Measurements from ENCODE around the gene IFT20. TPM values are rescaled to one million over a fixed set of nuclear protein-coding genes. Genes with fewer than 3 reads are reported as not detected.

Gene IFT20
- total and polyA plus RNA-seq, 4 donors: 29.5 to 74.1 (median 35.8) TPM

- H3K9me3 ChIP-seq (ENCODE audit: control insufficient read depth in 4 of 4, insufficient read depth in 3 of 4, low read length in 3 of 4): no peaks in the 10 kb centered on the region
- H3K4me3 ChIP-seq: no peak overlapping the region
- H3K9ac ChIP-seq (ENCODE audit: insufficient read depth in 1 of 2, low read length in 2 of 2): no peak overlapping the region
- ATAC-seq (ENCODE audit: insufficient read depth, low FRiP score) (no peak), DNase-seq (no peak)
- peaks cover 18 to 73% (median 63%) of the 10 kb centered on the region in 4 donors for H3K36me3 ChIP-seq (ENCODE audit: control insufficient read depth in 4 of 4, insufficient read depth in 4 of 4, low read length in 4 of 4)
- H3K27ac ChIP-seq (ENCODE audit: low read depth in 1 of 2, low read length in 1 of 2): peak overlapping the region in 1 of 2 donors; percentile 9
- TF ChIP-seq, protein P1, sequence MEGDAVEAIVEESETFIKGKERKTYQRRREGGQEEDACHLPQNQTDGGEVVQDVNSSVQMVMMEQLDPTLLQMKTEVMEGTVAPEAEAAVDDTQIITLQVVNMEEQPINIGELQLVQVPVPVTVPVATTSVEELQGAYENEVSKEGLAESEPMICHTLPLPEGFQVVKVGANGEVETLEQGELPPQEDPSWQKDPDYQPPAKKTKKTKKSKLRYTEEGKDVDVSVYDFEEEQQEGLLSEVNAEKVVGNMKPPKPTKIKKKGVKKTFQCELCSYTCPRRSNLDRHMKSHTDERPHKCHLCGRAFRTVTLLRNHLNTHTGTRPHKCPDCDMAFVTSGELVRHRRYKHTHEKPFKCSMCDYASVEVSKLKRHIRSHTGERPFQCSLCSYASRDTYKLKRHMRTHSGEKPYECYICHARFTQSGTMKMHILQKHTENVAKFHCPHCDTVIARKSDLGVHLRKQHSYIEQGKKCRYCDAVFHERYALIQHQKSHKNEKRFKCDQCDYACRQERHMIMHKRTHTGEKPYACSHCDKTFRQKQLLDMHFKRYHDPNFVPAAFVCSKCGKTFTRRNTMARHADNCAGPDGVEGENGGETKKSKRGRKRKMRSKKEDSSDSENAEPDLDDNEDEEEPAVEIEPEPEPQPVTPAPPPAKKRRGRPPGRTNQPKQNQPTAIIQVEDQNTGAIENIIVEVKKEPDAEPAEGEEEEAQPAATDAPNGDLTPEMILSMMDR (IDR thresholded peaks at IDR 0.05; ENCODE audit: control extremely low read depth, extremely low read depth): no peak
- H3K4me1 ChIP-seq (ENCODE audit: control insufficient read depth in 5 of 5, insufficient read depth in 5 of 5, low read length in 5 of 5): peaks cover 0 to 4% (median 0%) of the 10 kb centered on the region in 5 donors
- H3K27me3 ChIP-seq (ENCODE audit: control insufficient read depth in 3 of 3, insufficient read depth in 3 of 3, low read length in 2 of 3): no peaks in the 10 kb centered on the region
- WGBS, 2 donors: 92 to 94% methylated on average over 19 of the region's 19 CpGs
These were observed 9.2 kb upstream of the IFT20 start for GRCh38 chr17:28344435-28344901.

DNA sequence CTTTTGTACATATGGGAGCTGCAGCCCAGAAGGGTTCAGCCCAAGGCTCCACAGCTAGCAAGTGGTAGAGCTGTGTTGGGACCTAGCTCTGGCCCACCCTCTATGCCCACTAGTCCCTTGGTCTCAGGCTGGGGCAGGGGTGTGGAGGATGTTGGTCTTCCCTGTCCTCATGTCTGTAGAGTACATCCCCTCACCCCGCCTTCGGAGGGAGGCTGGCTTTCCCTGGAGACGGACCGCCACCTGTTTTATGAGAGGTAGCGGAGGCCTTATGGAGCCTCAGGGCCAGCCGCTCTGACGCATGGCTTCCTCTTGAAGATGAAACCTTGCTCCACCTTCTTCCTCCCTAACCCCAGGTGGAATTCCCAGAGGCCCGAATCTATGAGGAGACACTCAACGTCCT, 8.7 kb upstream of the IFT20 start:
- peaks cover 18 to 72% (median 59%) of the 10 kb centered on the region in 4 donors for H3K36me3 ChIP-seq (ENCODE audit: control insufficient read depth in 4 of 4, insufficient read depth in 4 of 4, low read length in 4 of 4)
- H3K27ac ChIP-seq (ENCODE audit: low read depth in 1 of 2, low read length in 1 of 2): no peak overlapping the region
- no peak overlapping the region for H3K4me3 ChIP-seq
- TF ChIP-seq, protein P1 (IDR thresholded peaks at IDR 0.05; ENCODE audit: control extremely low read depth, extremely low read depth): no peak
- DNase-seq: no peak
- H3K9ac ChIP-seq (ENCODE audit: insufficient read depth in 1 of 2, low read length in 2 of 2): no peak overlapping the region
- no peaks in the 10 kb centered on the region for H3K27me3 ChIP-seq (ENCODE audit: control insufficient read depth in 3 of 3, insufficient read depth in 3 of 3, low read length in 2 of 3)
- H3K4me1 ChIP-seq (ENCODE audit: control insufficient read depth in 5 of 5, insufficient read depth in 5 of 5, low read length in 5 of 5): peaks cover 0 to 8% (median 0%) of the 10 kb centered on the region in 5 donors
- ATAC-seq (ENCODE audit: insufficient read depth, low FRiP score): no peak
- WGBS, 2 donors: 91% methylated on average over 9 of the region's 9 CpGs
- no peaks in the 10 kb centered on the region for H3K9me3 ChIP-seq (ENCODE audit: control insufficient read depth in 4 of 4, insufficient read depth in 3 of 4, low read length in 3 of 4)

DNA sequence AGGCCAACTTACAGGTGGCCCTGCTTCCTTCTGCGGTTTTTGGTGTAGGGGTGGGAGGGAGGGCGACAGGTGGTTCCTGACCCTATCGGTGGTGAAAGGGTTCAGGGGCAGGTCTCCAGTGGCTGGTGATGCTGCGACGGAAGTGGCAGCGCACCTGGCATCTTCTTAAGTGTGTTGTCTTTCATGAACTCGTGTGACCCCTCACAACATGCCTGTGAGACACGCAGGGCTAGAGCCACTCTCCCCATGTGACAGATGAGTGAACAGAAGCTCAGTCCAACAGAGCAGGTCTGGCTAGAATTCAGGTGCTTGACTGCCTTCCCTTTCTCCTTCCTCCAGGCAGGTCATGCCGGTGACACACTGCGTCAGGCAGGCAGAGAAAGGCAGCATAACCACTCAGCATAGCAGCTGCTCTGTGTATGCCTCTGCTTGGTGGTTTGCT, 8.2 kb upstream of the IFT20 start:
- TF ChIP-seq, protein P1 (IDR thresholded peaks at IDR 0.05; ENCODE audit: control extremely low read depth, extremely low read depth): no peak
- ATAC-seq (ENCODE audit: insufficient read depth, low FRiP score) (no peak), DNase-seq (no peak)
- Histone ChIP-seq H3K4me3 (no peak overlapping the region), H3K4me1 (ENCODE audit: control insufficient read depth in 5 of 5, insufficient read depth in 5 of 5, low read length in 5 of 5) (peaks cover 0 to 8% (median 0%) of the 10 kb centered on the region in 5 donors), H3K9ac (ENCODE audit: insufficient read depth in 1 of 2, low read length in 2 of 2) (no peak overlapping the region), H3K9me3 (ENCODE audit: control insufficient read depth in 4 of 4, insufficient read depth in 3 of 4, low read length in 3 of 4) (no peaks in the 10 kb centered on the region), H3K27me3 (ENCODE audit: control insufficient read depth in 3 of 3, insufficient read depth in 3 of 3, low read length in 2 of 3) (no peaks in the 10 kb centered on the region), H3K27ac (ENCODE audit: low read depth in 1 of 2, low read length in 1 of 2) (no peak overlapping the region), H3K36me3 (ENCODE audit: control insufficient read depth in 4 of 4, insufficient read depth in 4 of 4, low read length in 4 of 4) (peaks cover 14 to 68% (median 54%) of the 10 kb centered on the region in 4 donors)
- WGBS, 2 donors: 84 to 87% methylated on average over 10 of the region's 10 CpGs

DNA sequence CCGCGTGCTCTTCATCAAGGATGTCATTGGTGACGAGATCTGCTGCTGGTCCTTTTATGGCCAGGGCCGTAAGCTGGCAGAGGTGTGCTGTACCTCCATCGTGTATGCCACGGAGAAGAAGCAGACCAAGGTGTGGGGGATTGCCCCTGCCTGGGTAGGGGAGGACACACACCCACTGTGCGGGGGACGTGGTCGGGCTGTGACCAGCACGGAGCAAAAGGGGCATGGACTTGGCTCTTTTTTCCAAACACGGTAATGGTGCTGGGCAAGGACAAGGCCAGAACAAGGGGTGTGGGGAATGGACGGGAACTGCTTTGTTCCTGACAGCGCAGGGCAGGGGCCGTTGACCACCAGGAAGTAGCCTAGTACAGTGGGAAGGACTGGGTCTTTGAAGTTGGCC, 7.0 kb upstream of the IFT20 start:
- H3K27ac ChIP-seq (ENCODE audit: low read depth in 1 of 2, low read length in 1 of 2): no peak overlapping the region
- DNase-seq: no peak
- no peaks in the 10 kb centered on the region for H3K27me3 ChIP-seq (ENCODE audit: control insufficient read depth in 3 of 3, insufficient read depth in 3 of 3, low read length in 2 of 3)
- H3K4me1 ChIP-seq (ENCODE audit: control insufficient read depth in 5 of 5, insufficient read depth in 5 of 5, low read length in 5 of 5): peaks cover 0 to 8% (median 0%) of the 10 kb centered on the region in 5 donors
- WGBS, 2 donors: 93 to 94% methylated on average over 14 of the region's 14 CpGs
- H3K4me3 ChIP-seq: no peak overlapping the region
- TF ChIP-seq, protein P1 (IDR thresholded peaks at IDR 0.05; ENCODE audit: control extremely low read depth, extremely low read depth): no peak
- H3K9me3 ChIP-seq (ENCODE audit: control insufficient read depth in 4 of 4, insufficient read depth in 3 of 4, low read length in 3 of 4): no peaks in the 10 kb centered on the region
- peaks cover 14 to 59% (median 51%) of the 10 kb centered on the region in 4 donors for H3K36me3 ChIP-seq (ENCODE audit: control insufficient read depth in 4 of 4, insufficient read depth in 4 of 4, low read length in 4 of 4)
- H3K9ac ChIP-seq (ENCODE audit: insufficient read depth in 1 of 2, low read length in 2 of 2): no peak overlapping the region
- no peak for ATAC-seq (ENCODE audit: insufficient read depth, low FRiP score)

All from lung (tissue), 12 donors.